DOHH2 (cell line): Measurements from ENCODE around the gene SFXN5.

Source experiments
- H3F3A ChIP-seq: fragments of 200-600 bp; sonication (generic), shearing (Covaris generic); 2 replicates; pipeline ENCODE4 v1.6.0; 2016; ENCODE audit warnings: antibody characterized with exemption, mild to moderate bottlenecking; ENCODE audit not compliant: control insufficient read depth, insufficient read depth
- H3K27ac ChIP-seq: fragments of 200-600 bp; sonication (generic); 2 replicates; pipeline ENCODE4 v1.5.1; 2014; ENCODE audit warnings: low read depth, mild to moderate bottlenecking, low read length, moderate library complexity
- H3K27me3 ChIP-seq: fragments of 200-600 bp; sonication (generic); 2 replicates; pipeline ENCODE4 v1.6.1; 2014; ENCODE audit warnings: mild to moderate bottlenecking, low read length, mixed read lengths; ENCODE audit not compliant: control insufficient read depth
- H3K36me3 ChIP-seq: fragments of 200-600 bp; sonication (generic); 2 replicates; pipeline ENCODE4 v1.6.1; 2014; ENCODE audit warnings: mild to moderate bottlenecking, low read length, moderate library complexity, mixed read lengths; ENCODE audit not compliant: control insufficient read depth
- H3K4me1 ChIP-seq: fragments of 200-600 bp; sonication (generic); 2 replicates; pipeline ENCODE4 v1.6.1; 2014; ENCODE audit warnings: mild to moderate bottlenecking, low read length, mixed read lengths; ENCODE audit not compliant: control insufficient read depth
- H3K4me2 ChIP-seq: fragments of 200-600 bp; sonication (generic); 2 replicates; pipeline ENCODE4 v1.6.0; 2014; ENCODE audit warnings: mild to moderate bottlenecking, low read length, moderate library complexity
- H3K4me3 ChIP-seq: fragments of 200-600 bp; sonication (generic); 2 replicates; pipeline ENCODE4 v1.5.1; 2014; ENCODE audit warnings: mild to moderate bottlenecking, low read length, mixed read lengths
- H3K79me2 ChIP-seq: fragments of 200-600 bp; sonication (generic); 2 replicates; pipeline ENCODE4 v1.6.1; 2014; ENCODE audit warnings: mild to moderate bottlenecking, low read length, mixed read lengths; ENCODE audit not compliant: control insufficient read depth
- H3K9me2 ChIP-seq: fragments of 200-600 bp; sonication (generic); replicated peaks from 2 replicates; pipeline ENCODE4 v1.6.1; 2014; ENCODE audit warnings: mild to moderate bottlenecking, low read length, mixed read lengths; ENCODE audit not compliant: control insufficient read depth
- H3K9me3 ChIP-seq: fragments of 200-600 bp; sonication (generic); 2 replicates; pipeline ENCODE4 v1.6.1; 2014; ENCODE audit warnings: antibody characterized with exemption, low read length, mixed read lengths; ENCODE audit not compliant: control insufficient read depth, insufficient read depth
- H4K20me1 ChIP-seq: fragments of 200-600 bp; sonication (generic); 2 replicates; pipeline ENCODE4 v1.6.0; 2014; ENCODE audit warnings: low read depth, mild to moderate bottlenecking, antibody characterized with exemption, low read length, moderate library complexity; ENCODE audit not compliant: control insufficient read depth, insufficient read depth
- CTCF ChIP-seq: fragments of 200-600 bp; sonication (generic); IDR thresholded peaks from one replicate; pipeline ENCODE4 v1.5.1; 2014; ENCODE audit warnings: antibody characterized with exemption, mild to moderate bottlenecking, low read depth, low read length; ENCODE audit not compliant: poor library complexity, severe bottlenecking
- EZH2phosphoT487 ChIP-seq: fragments of 200-600 bp; sonication (generic); IDR thresholded peaks from 2 replicates; pipeline ENCODE4 v1.6.1; 2017; ENCODE audit warnings: borderline replicate concordance, mild to moderate bottlenecking, antibody characterized with exemption, low read length, moderate library complexity, mixed read lengths

The SFXN5 gene

DNA sequence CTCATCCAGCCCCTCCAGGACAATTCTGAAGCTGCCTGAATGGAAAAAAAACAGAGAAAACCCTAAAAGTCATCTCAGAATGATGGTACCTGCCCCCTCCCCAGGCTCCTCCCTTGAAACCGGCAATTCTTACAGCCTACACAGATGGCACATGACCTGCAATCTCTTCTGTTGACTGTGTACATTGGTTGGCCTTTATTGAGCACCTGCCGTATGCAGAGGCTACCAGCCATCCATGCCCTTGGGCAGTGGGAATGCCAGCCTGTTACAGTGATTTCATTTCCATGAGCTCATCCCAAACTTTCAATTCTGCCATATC, 97.1 kb downstream of the SFXN5 start:
- H3K79me2 ChIP-seq, result no peaks in the 10 kb centered on the region
- no peaks in the 10 kb centered on the region for H3F3A ChIP-seq
- TF ChIP-seq CTCF, result no peak
- TF ChIP-seq EZH2phosphoT487, result no peak
- no peaks in the 10 kb centered on the region for H3K27me3 ChIP-seq
- H3K27ac ChIP-seq, result no peak overlapping the region
- no peaks in the 10 kb centered on the region for H3K36me3 ChIP-seq
- H3K4me2 ChIP-seq, result no peak overlapping the region
- 0 out of 2 replicates have a peak, but pooled peaks cover 3% of the 10 kb centered on the region for H4K20me1 ChIP-seq
- H3K4me1 ChIP-seq, result no peaks in the 10 kb centered on the region
- no peak overlapping the region for H3K4me3 ChIP-seq
- no peaks in the 10 kb centered on the region for H3K9me2 ChIP-seq
- no peaks in the 10 kb centered on the region for H3K9me3 ChIP-seq

- 0 out of 2 replicates have a peak, but pooled peaks cover 3% of the 10 kb centered on the region for H4K20me1 ChIP-seq
- no peaks in the 10 kb centered on the region for H3K4me1 ChIP-seq
- no peaks in the 10 kb centered on the region for H3K36me3 ChIP-seq
- no peaks in the 10 kb centered on the region for H3K27me3 ChIP-seq
- H3K4me2 ChIP-seq, result no peak overlapping the region
- H3K4me3 ChIP-seq, result no peak overlapping the region
- TF ChIP-seq CTCF (peak; percentile 88), EZH2phosphoT487 (no peak)
- H3K27ac ChIP-seq, result no peak overlapping the region
- H3K9me2 ChIP-seq, result no peaks in the 10 kb centered on the region
- no peaks in the 10 kb centered on the region for H3K9me3 ChIP-seq
- H3K79me2 ChIP-seq, result no peaks in the 10 kb centered on the region
- no peaks in the 10 kb centered on the region for H3F3A ChIP-seq
Measured at GRCh38 chr2:72973566-72974435, 97.7 kb downstream of the SFXN5 start.

DNA sequence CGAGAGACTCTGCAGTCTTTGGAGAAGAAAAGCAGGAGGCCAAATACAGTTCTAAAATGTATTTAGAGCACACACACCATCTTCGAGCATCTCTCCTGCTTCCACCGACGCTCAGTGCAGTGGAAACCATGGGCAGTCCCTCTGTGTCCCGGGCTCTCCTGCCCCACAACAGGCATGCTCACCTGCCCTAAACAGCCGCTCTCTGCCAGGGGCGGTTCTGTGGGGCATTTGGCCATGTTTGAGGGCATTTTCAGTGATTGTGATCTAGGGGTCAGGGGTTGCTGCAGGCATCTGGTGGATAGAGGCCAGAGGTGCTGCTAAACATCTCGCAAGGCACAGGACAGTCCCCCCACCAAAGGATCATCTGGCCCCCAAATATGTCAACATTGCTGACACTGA, 98.4 kb downstream of the SFXN5 start:
- no peaks in the 10 kb centered on the region for H3K27me3 ChIP-seq
- H3K27ac ChIP-seq, result no peak overlapping the region
- 0 out of 2 replicates have a peak, but pooled peaks cover 3% of the 10 kb centered on the region for H4K20me1 ChIP-seq
- H3F3A ChIP-seq, result no peaks in the 10 kb centered on the region
- no peaks in the 10 kb centered on the region for H3K9me3 ChIP-seq
- H3K4me2 ChIP-seq, result no peak overlapping the region
- no peaks in the 10 kb centered on the region for H3K36me3 ChIP-seq
- H3K4me3 ChIP-seq, result no peak overlapping the region
- no peaks in the 10 kb centered on the region for H3K79me2 ChIP-seq
- no peaks in the 10 kb centered on the region for H3K4me1 ChIP-seq
- H3K9me2 ChIP-seq, result no peaks in the 10 kb centered on the region
- TF ChIP-seq CTCF, result no peak
- no peak for TF ChIP-seq EZH2phosphoT487
